Eye (tissue), 1 donor: ENCODE results near the gene CDS2.

Experiments used
- DNase-seq: peaks from one replicate; pipeline ENCODE4 v3.0.0-alpha.2; 2015

CDS2 gene

DNA sequence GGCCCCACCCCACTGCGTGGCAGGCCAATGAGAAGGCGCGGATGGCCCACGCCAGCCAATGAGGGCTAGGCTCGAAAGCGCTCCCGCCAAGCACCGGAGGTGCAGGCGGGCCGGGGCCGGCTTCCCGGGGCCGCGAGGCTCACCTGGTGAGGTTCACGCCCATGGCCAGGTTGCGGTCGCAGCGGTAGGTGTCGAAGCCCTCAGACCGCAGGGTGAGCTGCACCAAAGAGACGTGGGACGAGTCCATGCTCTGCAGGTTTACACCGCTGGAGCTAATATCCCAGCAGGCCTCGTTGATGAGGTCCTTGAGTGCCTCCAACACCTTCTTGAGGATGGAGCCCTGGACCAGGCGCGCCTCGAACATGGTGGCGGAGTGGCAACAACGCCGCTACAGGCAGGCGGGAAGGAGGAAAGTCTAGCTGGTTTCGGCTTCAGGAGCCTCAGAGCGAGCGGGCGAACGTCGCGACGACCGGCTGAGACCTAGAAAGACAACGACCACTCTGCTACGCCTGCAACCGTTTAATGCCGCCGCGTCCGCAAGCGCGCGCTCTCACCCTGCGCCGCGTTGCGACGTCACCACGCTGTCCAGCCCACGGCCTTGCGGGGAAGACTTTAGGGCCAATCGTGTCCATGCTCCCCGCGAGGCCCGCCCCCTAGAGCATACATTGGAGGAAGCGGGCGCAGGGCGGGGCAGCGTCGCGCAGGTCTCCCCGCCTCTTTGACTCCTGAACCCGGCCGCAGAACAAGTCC, 7.2 kb upstream of the CDS2 start, which contains the start of gene PCNA:
Gene PCNA (minus strand): TSS at position 524 of the 750 bp plus-strand sequence. CDS start 160 bp downstream, at position 364.
- DNase-seq: peak; percentile 98

DNA sequence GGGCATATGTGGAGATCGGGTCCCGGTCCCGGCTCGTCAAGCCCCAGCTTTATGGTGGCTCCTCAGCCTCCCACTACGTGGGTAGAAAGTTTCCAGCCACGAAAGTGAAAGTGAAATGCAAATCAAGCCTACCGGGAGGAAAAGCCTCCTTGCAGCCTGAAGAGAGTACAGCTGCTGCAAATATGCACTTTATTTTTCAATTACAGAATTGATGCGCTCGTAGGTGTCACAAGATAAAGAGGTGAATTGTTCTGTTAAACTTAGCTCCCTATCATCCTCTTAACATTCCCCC, 6.7 kb upstream of the CDS2 start:
- no peak for DNase-seq

DNA sequence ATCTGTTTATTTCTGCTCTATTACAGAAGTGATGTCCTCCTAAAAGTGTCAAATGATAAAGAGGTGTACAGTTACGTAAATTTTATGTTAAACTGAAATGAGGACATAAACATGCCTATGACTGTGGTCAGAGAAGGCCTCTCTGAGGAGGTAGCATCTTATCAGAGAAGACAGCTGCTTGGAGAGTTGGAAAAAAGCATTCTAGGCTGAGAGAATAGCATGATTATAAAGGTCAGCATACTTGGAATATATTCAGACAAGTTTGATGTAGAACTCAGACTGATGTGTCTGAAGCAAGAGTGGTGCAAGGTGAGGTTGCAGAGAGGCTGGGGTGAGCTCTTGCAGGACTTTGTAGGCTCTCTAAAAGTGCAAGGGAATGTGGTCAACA, 3.9 kb upstream of the CDS2 start:
- DNase-seq: no peak

DNA sequence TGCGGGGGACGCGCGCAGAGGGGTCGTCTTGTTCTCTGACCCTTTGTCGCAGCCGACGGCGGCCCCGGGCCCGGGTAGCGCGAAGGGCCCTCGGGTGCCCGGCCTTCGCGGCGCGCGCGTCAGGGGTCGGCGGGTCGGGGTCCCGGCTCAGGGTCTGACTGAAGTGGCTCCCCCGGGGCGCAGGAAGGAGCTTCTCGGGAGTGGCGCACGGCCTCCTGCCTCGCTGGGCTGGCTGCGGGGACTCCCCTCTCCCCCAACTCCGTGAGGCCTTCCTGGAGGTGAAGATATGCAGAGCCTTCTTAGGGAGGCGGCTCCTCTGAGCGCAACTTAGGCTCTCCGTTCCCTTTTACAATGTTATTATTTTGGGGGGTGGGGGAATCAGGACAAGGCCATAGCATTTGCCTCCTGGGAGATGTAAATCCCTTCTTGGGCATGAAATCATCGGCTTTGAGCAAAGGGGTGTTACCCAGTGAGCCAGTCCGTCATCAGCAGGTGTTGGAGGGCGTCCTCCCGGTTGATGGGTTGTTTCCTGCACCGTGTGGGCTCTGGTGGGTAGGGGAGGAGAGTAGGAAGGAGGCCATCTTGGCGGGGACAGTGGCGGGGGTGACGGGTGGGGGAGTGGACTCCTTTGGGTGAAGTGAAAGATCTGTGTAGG, 523 bp downstream of the CDS2 start:
- peak; percentile 85 for DNase-seq

DNA sequence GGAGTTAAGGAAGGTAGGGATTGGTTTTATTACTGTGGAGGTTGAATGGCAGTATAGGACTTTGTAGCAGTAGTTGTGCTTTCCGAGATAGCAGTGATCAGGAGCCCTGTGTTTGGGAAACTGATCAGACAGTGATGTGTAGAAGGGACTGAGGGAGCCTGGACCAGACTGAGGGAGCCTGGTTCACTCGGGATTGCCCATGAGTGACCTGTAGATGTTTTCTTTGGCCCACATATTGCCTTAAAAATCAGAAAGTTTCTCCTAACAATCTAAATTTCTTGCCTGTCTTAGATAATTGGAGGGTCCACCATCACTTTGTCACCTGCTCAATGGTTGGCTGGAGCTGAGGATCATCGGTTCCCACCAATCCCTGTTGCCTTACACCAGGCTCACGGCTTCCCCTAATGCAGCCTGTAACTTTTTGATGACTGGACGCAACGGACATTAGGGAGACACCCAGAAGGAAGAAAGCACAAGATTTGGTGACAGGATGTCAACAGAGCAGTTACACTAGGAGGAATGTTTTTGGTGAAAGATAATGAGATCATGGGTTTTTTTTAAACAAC, 1.1 kb downstream of the CDS2 start:
- DNase-seq: peak; percentile 34

DNA sequence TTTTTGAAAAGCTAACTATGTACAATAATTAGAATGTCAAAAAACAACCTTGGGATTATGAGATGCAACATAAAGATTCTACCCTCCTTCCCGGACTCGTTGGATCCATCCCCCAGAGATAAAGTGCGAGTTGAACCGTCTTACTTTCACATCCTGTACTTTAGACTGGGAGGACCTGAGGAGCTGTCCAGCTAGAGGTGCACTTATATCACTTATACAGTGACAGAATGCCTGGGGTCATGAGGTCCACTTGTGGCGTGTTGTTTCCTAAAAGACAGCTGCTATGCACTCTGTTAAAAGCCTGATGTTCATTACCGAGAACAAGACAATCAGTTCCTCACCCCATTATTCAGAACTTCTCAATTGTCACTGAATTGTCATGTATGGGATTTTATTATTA, 2.1 kb downstream of the CDS2 start:
- DNase-seq: no peak

DNA sequence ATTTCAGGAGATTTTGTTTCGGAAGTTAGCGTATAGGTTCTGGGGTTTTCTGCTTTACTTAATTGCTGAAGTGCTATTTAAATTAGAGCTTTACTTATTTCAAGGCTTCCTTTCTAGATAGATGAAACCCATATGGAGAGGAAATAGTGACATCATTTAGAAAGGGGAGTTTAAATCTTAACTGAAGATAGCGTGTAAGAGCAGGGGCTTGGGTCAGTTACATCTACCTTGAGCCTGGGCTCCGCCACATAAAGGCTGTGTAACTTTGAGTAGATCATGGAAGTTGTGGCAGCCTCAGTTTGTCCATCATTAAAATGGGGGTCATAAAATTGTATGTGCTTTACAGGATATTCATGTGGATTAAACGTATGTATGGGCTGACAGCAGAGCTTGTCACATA, 4.7 kb downstream of the CDS2 start:
- no peak for DNase-seq

DNA sequence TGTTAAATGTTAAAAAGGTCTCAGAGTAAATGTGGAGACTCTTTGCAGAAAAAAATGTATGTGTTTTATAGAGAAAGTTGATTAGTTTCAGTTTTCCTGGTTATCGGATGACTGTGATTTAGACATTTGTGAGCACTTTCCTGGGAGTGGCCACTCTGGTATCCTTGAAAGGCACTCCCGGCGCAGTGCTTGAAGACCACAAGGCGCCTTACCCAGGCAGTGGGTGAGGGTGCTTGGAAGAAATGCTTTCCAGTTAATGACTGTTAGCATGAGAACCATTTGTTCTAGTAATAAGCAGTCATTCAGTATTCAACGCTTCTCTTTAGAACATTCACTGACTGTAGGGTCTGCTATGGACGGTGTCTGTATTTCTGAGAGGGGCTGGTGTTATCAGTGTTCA, 7.2 kb downstream of the CDS2 start:
- no peak for DNase-seq

DNA sequence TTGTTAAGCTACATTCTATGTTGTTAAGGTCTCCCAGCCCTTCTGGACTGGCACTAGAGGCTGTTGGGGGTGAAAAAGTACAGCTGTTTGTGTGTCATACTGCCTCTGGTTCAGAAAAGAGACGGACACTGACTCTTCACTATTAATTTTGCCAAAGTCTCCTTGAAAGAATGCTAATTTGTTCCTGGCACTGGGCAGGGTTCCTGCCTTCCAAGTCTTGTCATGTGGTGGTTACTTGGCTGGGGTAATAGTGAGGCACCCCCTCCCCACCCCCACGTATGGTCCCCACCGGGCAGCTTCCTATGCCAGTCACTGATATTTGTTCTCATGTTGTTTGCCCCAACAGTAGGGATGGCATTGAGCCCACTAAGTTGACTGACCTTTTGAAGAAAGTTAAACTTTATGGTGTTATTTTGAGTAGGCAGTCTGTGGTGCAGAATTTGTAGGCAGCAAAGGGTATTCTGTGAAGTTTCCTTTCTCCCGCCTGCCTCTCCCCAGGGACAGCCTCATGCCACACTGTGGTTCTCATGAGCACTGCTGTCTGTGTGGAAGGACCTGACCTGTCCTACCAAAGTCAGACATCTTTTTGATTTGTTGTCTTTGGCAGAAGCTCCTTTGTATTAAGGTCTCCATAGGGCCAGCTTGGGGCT, 8.7 kb downstream of the CDS2 start:
- no peak for DNase-seq

DNA sequence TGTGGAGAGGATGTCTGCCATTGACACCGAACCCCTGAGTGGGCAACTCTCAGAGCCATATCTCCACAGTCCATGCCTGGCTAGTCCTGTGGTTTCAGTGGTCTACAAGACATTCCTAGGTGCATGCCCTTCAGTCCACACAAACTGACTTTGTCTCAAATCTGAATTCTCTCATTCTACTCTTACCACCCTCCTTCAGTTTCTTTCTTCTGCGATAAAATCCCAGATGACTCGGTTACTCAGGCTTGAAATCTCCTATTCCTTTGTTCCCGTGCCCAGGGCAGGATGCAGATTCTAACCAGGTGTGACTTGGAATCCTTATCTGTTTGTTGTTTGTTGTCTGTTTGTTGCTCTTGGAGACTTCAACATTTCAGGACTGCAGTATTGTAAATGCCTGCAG, 9.3 kb downstream of the CDS2 start:
- DNase-seq: no peak

DNA sequence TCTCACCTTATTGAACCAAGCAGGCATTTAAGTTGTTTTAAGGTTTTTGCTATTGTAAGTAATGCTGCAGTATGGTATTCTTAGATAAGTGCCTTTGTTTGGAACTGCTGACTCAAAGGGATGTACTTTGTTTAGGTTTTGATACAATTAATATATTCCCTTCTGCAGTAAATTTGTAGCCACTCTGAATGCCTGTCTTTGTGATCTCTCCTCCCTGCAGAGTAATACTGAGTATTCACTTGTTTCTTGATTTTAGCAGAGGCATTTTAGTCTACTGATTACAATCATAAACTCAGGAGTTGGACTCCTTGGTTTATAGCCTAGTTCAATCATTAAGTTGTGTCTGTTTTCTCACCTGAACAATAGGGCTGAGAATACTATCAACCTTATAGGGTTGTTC, 13.4 kb downstream of the CDS2 start:
- no peak for DNase-seq

DNA sequence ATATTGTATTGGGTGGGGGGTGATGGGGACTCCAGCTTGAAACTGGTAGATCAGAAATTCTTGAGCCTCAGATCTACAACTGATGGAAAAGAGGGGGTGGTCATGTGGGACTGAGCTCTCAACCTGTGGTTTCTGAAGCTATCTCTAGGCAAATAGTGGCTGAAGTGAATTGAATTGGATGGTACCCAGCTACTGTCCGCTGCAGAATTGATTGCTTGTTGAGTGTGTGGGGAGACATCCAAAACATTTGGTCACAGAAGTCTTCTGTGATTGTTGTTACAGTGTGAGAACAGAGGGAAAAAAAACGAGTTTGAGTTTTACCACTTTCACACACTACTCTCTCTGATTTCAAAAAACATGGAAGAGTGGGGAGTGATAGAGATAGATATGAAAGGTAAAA, 14.8 kb downstream of the CDS2 start:
- DNase-seq: no peak

DNA sequence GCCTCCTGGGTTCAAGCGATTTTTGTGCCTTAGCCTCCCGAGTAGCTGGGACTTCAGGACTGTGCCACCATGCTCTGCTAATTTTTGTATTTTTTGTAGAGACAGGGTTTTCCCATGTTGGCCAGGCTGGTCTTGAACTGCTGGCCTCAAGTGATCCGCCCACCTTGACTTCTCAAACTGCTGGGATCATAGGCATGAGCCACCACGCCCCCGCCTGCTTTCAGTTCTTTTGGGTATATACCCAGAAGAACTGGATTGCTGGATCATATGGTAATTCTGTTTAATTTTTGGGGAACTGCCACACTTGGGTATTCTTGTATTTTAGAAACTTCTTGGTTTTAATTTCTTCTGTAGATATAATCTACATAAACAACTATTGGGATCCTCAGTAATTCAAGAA, 17.0 kb downstream of the CDS2 start:
- DNase-seq: no peak

DNA sequence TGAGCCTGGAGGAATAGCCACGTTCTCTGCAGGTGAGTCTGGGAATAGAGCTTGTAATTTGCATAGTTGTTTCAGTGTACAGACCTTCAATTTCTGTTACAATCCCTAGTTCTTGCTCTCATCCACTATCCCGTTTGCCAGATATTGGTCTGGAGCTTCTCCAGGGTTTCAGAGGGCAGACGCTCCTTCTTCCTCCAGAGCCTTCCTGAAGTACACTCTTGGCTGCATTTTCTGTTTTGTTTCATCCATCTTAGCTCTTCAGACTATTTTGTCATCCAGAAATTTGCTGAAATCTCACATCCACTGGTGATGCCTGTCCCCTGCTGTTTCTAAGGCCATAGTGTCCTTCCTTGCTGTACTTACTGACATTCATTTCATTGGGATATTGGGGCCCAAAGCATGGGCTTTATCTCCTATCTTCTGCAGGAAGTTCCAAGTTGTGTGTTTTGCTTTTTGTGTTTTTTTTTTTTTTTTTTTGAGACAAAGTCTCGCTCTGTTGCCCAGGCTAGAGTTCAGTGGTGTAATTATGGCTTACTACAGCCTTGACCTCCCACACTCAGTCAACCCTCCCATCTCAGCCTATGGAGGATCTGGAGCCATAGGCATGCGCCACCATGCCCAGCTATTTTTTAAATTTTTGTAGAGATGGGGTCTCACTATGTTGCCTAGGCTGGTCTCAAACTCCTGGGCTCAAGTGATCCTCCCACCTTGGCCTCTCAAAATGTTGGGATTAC, 18.7 kb downstream of the CDS2 start:
- no peak for DNase-seq

DNA sequence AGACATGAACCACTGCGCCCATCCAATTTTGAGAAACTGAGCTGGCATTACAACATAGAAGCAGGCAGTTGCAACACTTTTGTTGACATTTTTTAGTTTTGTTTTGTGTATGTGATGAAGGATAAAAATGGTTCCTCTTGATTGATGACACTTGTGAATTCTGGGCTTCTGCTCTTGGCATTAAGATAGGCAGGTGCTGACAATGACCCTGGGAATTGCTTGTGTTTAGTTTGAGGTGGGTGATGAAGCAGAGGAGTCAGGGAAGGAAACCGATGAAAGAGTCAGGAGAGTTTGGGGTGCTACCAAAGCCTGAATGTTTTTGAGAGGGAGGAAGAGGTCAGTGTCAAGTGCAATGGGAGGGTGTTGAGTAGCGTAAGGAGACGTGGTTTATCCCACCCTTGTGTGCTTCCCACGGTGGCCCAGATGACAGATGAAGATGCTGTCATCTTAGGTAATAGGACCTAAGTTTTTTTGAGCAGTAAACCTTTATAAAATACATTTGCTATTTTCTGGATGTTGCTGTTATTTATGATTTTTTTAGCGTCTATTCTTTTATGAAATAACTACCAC, 19.4 kb downstream of the CDS2 start:
- no peak for DNase-seq

DNA sequence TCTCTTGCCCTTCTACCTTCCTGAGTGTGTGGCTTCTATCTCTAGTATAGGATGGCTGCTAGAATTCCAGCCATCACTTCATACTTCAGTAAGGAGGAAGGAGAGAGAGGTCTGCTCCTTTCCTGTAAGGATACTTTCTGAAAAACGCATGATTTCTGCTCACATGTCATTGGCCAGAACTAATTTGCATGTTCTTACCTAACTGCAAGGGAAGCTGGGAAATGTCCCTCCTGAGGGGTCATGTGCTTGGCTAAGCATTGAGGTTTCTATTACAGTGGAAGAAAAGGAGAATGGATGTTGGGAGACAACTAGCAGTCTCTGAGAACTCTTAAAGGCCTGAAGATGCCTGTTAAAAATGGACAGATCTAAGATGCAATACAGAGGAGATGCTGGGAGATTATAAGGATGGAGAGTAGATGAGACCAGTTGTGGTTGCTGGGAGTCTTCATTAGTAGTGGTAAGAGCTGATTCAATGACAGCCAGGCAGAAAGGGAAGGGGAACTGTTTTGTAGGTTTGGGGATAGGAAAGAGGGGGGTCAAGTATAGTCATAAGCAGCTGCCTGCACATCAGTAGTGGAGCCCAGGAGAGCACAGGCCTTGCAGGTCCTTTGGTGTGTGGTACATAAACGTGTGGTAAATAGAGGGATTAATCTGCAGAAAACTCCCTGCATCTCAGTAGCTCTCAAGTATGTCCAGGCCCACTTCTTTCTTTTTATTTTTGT, 20.2 kb downstream of the CDS2 start:
- DNase-seq: no peak

DNA sequence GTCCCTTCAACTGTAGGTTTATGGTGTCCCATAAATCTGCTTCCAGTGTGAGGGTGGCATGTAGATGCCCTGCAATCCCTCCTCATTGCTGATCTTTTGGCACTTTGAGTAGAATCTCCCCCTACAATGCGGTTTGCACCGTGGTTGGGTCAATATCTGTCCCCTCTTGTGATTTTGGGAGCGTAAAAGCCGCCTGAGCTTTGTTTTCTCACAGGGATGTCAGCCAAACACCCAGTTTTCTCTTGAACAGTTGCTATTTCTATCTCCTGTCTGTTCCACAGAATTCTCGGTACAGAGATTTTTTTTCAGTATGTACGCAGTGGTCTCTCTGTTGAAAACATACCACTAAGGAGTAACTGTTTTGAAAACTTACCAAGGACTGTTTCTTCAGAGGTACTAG, 21.8 kb downstream of the CDS2 start:
- no peak for DNase-seq

DNA sequence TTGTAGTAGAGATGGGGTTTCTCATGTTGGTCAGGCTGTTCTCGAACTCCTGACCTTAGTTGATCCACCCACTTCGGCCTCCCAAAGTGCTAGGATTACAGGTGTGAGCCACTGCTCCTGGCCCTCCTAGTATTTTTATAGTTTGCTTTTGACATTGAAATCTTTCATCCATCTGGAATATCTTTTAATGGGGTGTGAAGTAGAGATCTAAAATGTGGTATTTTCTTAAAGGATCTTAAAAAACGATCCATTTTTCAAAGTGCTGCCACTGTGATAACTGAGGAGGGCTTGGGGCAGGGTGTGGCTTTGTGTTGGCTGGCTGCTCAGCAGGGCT, 23.1 kb downstream of the CDS2 start:
- no peak for DNase-seq

DNA sequence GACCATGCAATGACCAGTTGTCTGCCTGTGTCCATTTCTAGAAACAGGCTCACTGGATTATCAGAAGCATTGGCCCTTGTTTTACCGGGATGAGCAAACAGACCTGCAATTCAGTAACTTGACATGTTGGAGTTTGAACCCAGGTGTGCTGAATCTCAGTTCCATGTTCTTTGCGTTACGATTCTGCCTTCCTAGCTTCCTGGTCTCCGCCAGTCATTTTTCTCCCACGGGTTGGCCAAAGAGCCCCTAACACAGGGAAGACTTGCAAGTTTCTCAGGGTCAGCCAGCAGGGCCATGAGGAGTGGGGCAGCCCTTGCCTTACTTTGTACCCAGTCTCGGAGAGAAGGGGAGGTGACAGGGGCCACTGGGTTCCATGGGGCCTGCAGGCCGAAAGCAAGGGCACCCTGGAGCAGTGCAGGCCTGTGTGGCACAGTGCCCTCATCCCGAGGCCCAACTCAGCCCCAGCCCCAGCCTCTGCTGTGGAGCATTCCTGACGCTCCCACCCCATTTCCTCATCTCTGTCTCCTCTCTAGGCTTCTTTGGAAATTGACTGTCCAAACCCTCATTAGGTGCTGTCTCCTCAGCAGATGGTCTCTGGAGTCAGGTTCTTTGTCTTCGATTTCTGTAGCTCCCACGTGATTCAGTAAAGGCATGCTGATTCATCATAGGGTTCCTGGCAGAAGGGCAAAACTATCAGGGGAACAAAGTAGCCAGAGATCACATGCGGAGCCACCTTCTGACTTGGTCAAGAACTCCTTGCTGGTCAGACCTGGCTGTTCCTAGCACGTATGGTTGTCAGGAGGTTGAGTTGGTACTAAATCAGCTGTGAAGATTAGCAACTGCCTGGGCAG, 23.6 kb downstream of the CDS2 start:
- no peak for DNase-seq

DNA sequence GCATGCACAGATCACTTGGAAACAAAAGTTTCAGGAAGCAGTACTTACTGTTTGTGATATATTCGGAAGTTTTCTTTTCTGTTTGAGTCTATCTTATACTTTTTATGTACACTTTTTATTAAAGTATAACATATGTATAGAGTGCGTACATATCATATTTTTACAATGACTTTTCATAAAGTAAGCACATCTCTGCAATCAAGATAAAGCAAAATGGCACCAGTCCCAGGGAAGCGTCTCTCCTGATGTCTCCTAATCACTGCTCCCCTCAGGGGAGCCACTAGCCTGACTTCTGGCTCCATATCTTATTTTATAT, 26.3 kb downstream of the CDS2 start:
- DNase-seq: no peak
